ENCODE measurements around the gene VAV2.

Gene VAV2

GRCh38 chr9:133942206-133942975, 49.7 kb downstream of the VAV2 start:
- no peak overlapping the region for H3K27ac ChIP-seq (ENCODE audit: low read depth, low read length)

GRCh38 chr9:133939845-133940244, 52.3 kb downstream of the VAV2 start:
- H3K79me2 ChIP-seq (ENCODE audit: control insufficient read depth, insufficient read depth, low read length, unreplicated experiment) = peaks cover 26% of the 10 kb centered on the region

More at GRCh38 chr9:133942206-133942975, 49.7 kb downstream of the VAV2 start:
- Histone ChIP-seq H3K36me3 (ENCODE audit: insufficient read depth, low read length) (no peaks in the 10 kb centered on the region), H3K27me3 (ENCODE audit: insufficient read depth, low read length) (no peaks in the 10 kb centered on the region), H3K79me2 (ENCODE audit: control insufficient read depth, insufficient read depth, low read length, unreplicated experiment) (peaks cover 34% of the 10 kb centered on the region), H2AFZ (ENCODE audit: low read length, unreplicated experiment) (no peak overlapping the region), H3K4me1 (ENCODE audit: control insufficient read depth, insufficient read depth, low read length, unreplicated experiment) (peaks cover 17% of the 10 kb centered on the region), H3K4me3 (ENCODE audit: low read depth, low read length) (no peak overlapping the region)

DNA sequence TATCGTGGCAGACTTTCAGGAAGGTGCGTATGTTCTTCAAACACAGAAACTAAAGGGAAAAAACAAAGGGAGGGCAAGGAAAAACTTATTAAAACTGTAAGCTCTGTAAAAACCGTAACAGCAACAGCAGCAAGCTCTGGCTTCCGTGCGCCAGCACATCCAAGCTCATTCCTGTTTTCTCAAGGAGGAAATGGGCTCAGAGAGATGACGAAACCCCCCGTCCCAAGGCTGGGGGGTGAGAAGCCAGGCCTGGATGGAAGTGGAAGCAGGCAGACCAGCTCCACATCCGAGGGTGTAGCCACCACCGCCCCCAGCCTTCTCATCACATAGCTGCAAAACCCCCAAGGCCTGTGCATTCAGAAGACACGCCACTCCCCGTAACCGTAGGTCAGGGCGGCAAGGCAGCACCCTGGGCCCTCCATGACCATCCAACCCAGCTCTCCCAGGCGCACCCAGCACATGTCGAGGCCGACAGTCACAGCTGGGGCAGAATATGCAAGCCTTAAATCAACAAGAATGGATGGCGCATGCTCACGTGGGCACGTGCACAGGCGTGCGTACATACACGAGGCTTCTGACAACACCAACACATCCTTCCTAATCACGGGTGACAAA, 52.8 kb downstream of the VAV2 start:
- no peak overlapping the region for H2AFZ ChIP-seq (ENCODE audit: low read length, unreplicated experiment)
- no peak overlapping the region for H3K27ac ChIP-seq (ENCODE audit: low read depth, low read length)
- peaks cover 22% of the 10 kb centered on the region for H3K79me2 ChIP-seq (ENCODE audit: control insufficient read depth, insufficient read depth, low read length, unreplicated experiment)
- peaks cover 19% of the 10 kb centered on the region for H3K4me1 ChIP-seq (ENCODE audit: control insufficient read depth, insufficient read depth, low read length, unreplicated experiment)
- H3K36me3 ChIP-seq (ENCODE audit: insufficient read depth, low read length) = no peaks in the 10 kb centered on the region
- no peaks in the 10 kb centered on the region for H3K27me3 ChIP-seq (ENCODE audit: insufficient read depth, low read length)
- H3K4me3 ChIP-seq (ENCODE audit: low read depth, low read length) = no peak overlapping the region

More at GRCh38 chr9:133939845-133940244, 52.3 kb downstream of the VAV2 start:
- Histone ChIP-seq H2AFZ (ENCODE audit: low read length, unreplicated experiment) (no peak overlapping the region), H3K36me3 (ENCODE audit: insufficient read depth, low read length) (no peaks in the 10 kb centered on the region), H3K4me1 (ENCODE audit: control insufficient read depth, insufficient read depth, low read length, unreplicated experiment) (peaks cover 24% of the 10 kb centered on the region), H3K27me3 (ENCODE audit: insufficient read depth, low read length) (no peaks in the 10 kb centered on the region), H3K27ac (ENCODE audit: low read depth, low read length) (no peak overlapping the region), H3K4me3 (ENCODE audit: low read depth, low read length) (no peak overlapping the region)

- Histone ChIP-seq H3K4me3 (ENCODE audit: low read depth, low read length) (no peak overlapping the region), H3K36me3 (ENCODE audit: insufficient read depth, low read length) (no peaks in the 10 kb centered on the region), H3K27ac (ENCODE audit: low read depth, low read length) (no peak overlapping the region), H3K79me2 (ENCODE audit: control insufficient read depth, insufficient read depth, low read length, unreplicated experiment) (peaks cover 16% of the 10 kb centered on the region), H3K4me1 (ENCODE audit: control insufficient read depth, insufficient read depth, low read length, unreplicated experiment) (peaks cover 16% of the 10 kb centered on the region), H2AFZ (ENCODE audit: low read length, unreplicated experiment) (no peak overlapping the region), H3K27me3 (ENCODE audit: insufficient read depth, low read length) (no peaks in the 10 kb centered on the region)
Observed at GRCh38 chr9:133938753-133939152, 53.4 kb downstream of the VAV2 start.

GRCh38 chr9:133938086-133938485, 54.0 kb downstream of the VAV2 start:
- Histone ChIP-seq H3K79me2 (ENCODE audit: control insufficient read depth, insufficient read depth, low read length, unreplicated experiment) (peaks cover 13% of the 10 kb centered on the region), H3K27ac (ENCODE audit: low read depth, low read length) (no peak overlapping the region), H3K4me3 (ENCODE audit: low read depth, low read length) (no peak overlapping the region), H3K4me1 (ENCODE audit: control insufficient read depth, insufficient read depth, low read length, unreplicated experiment) (peaks cover 16% of the 10 kb centered on the region), H2AFZ (ENCODE audit: low read length, unreplicated experiment) (no peak overlapping the region), H3K36me3 (ENCODE audit: insufficient read depth, low read length) (no peaks in the 10 kb centered on the region), H3K27me3 (ENCODE audit: insufficient read depth, low read length) (no peaks in the 10 kb centered on the region)

- Histone ChIP-seq H3K27me3 (ENCODE audit: insufficient read depth, low read length) (no peaks in the 10 kb centered on the region), H3K36me3 (ENCODE audit: insufficient read depth, low read length) (no peaks in the 10 kb centered on the region), H3K79me2 (ENCODE audit: control insufficient read depth, insufficient read depth, low read length, unreplicated experiment) (peaks cover 7% of the 10 kb centered on the region), H2AFZ (ENCODE audit: low read length, unreplicated experiment) (no peak overlapping the region), H3K27ac (ENCODE audit: low read depth, low read length) (no peak overlapping the region), H3K4me1 (ENCODE audit: control insufficient read depth, insufficient read depth, low read length, unreplicated experiment) (peaks cover 16% of the 10 kb centered on the region), H3K4me3 (ENCODE audit: low read depth, low read length) (no peak overlapping the region)
Observed at GRCh38 chr9:133937120-133937519, 55.0 kb downstream of the VAV2 start.

DNA sequence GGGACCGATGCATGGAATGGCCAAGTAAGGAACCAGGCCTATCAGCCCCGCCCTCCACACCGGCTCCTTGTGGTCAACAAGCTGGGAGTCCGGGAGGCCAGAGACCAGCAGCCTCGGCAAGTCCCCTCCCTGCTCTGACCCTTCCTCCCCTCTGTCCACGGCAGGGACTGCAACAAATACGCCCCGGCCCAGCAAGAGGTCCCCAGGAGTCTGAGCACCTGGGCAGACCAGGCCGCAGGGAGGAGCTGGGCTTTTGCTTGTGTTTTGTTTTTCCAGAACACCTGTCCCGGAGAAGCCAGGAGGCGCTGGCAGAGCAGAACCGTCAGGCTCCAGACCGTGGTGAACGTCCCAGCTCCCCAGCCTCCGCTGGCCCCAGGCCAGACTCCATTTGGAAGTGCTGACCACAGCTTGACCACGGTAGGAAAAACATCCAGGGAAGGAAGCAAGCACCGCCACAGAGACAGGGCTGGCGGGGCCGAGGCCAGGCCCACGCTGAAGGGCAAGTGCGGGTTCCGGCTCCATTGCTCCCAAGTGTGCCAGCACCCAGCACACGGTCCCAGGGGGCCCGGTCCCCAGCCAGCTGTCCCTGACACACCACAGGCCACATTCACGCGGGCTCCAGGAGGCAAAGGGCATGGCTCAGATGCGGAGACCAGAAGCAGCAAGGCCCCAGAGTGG, 56.7 kb downstream of the VAV2 start:
- peaks cover 16% of the 10 kb centered on the region for H3K4me1 ChIP-seq (ENCODE audit: control insufficient read depth, insufficient read depth, low read length, unreplicated experiment)
- no peak overlapping the region for H3K4me3 ChIP-seq (ENCODE audit: low read depth, low read length)
- no peaks in the 10 kb centered on the region for H3K27me3 ChIP-seq (ENCODE audit: insufficient read depth, low read length)
- no peak overlapping the region for H2AFZ ChIP-seq (ENCODE audit: low read length, unreplicated experiment)
- H3K36me3 ChIP-seq (ENCODE audit: insufficient read depth, low read length) = no peaks in the 10 kb centered on the region
- no peak overlapping the region for H3K27ac ChIP-seq (ENCODE audit: low read depth, low read length)
- H3K79me2 ChIP-seq (ENCODE audit: control insufficient read depth, insufficient read depth, low read length, unreplicated experiment) = peaks cover 7% of the 10 kb centered on the region

DNA sequence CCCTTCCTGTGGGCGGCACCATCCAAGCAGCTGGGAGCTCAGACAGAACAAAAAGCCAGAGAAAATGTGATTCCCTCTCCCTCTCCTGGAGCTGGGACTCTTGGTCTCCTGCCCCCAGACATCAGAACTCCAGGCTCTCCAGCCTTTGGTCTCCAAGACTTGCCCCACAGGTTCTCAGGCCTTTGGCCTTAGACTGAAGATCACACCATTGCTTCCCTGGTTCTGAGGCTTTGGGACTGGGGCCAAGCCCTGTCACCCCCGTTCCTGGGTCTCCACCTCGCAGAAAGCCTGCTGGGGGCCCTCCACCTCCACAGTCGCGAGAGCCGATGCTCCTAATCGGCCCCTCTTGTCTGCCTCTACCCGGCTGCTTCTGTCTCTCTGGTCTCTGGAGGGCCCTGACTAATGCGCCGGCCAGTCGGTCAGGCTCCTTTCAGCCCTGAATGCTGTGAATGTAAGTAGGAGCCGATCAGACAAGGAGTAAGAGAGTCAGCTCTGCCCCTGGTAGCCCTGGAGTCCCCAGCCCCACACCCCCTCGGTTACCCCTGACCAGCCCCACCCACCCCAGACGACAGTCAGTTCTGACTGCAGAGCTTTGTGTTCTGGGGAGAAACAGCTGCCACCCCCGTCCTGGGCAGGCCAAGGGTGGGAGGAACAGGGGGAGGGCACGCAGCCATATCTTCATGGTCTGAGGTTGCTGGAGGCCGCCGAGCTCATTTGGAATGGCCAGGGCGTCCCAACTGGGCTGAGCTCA, 57.5 kb downstream of the VAV2 start:
- Histone ChIP-seq H3K36me3 (ENCODE audit: insufficient read depth, low read length) (no peaks in the 10 kb centered on the region), H3K79me2 (ENCODE audit: control insufficient read depth, insufficient read depth, low read length, unreplicated experiment) (peaks cover 4% of the 10 kb centered on the region), H3K4me1 (ENCODE audit: control insufficient read depth, insufficient read depth, low read length, unreplicated experiment) (peaks cover 16% of the 10 kb centered on the region), H3K4me3 (ENCODE audit: low read depth, low read length) (no peak overlapping the region), H2AFZ (ENCODE audit: low read length, unreplicated experiment) (no peak overlapping the region), H3K27me3 (ENCODE audit: insufficient read depth, low read length) (no peaks in the 10 kb centered on the region), H3K27ac (ENCODE audit: low read depth, low read length) (no peak overlapping the region)

DNA sequence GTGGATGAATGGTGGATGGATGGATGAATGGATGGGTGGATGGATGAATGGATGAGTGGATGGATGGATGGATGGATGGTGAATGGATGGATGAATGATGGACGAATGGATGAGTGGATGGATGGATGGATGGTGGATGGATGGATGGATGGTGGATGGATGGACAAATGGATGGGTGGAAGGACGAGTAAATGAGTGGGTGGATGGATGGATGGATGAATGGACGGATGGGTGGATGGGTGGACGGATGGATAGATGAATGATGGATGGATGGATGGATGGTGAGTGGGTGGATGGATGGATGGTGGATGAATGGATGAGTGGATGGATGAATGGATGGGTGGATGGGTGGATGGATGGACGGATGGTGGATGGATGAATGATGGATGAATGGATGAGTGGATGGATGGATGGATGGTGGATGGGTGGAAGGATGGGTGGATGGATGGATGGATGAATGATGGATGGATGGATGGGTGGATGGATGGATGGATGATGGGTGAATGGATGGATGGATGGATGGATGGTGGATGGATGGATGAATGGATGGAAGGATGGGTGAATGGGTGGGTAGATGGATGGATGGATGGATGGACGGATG, 58.6 kb downstream of the VAV2 start:
- H3K79me2 ChIP-seq (ENCODE audit: control insufficient read depth, insufficient read depth, low read length, unreplicated experiment) = peaks cover 5% of the 10 kb centered on the region
- H2AFZ ChIP-seq (ENCODE audit: low read length, unreplicated experiment) = no peak overlapping the region
- H3K27ac ChIP-seq (ENCODE audit: low read depth, low read length) = no peak overlapping the region
- H3K4me1 ChIP-seq (ENCODE audit: control insufficient read depth, insufficient read depth, low read length, unreplicated experiment) = peaks cover 16% of the 10 kb centered on the region
- H3K4me3 ChIP-seq (ENCODE audit: low read depth, low read length) = no peak overlapping the region
- H3K36me3 ChIP-seq (ENCODE audit: insufficient read depth, low read length) = no peaks in the 10 kb centered on the region
- H3K27me3 ChIP-seq (ENCODE audit: insufficient read depth, low read length) = no peaks in the 10 kb centered on the region

DNA sequence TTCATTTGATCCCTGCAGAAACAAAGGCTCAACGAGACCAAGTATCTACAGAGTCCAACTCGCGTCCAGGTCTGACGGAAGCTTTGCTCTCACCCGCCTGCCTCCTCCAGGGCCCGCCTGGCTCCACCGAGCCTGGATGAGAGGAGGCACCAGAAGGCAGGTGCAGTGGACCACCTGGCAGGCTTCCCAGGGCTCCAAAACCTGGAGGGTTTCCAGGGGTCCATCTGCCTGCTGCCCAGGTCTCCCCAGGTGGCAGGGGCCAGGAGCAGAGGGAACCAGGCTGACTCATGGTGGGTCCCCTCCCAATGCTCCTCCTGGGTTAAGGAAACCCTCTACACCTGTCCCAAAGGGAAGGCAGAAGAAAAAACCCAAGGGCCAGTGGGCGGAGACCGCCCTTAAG, 59.5 kb downstream of the VAV2 start:
- Histone ChIP-seq H3K27me3 (ENCODE audit: insufficient read depth, low read length) (no peaks in the 10 kb centered on the region), H2AFZ (ENCODE audit: low read length, unreplicated experiment) (no peak overlapping the region), H3K4me3 (ENCODE audit: low read depth, low read length) (no peak overlapping the region), H3K27ac (ENCODE audit: low read depth, low read length) (no peak overlapping the region), H3K36me3 (ENCODE audit: insufficient read depth, low read length) (peaks cover 2% of the 10 kb centered on the region; the same call in 1 of the 2 replicates), H3K4me1 (ENCODE audit: control insufficient read depth, insufficient read depth, low read length, unreplicated experiment) (peaks cover 16% of the 10 kb centered on the region), H3K79me2 (ENCODE audit: control insufficient read depth, insufficient read depth, low read length, unreplicated experiment) (peaks cover 11% of the 10 kb centered on the region)
